WTC11 (cell line): ENCODE data around the gene DMGDH.

Source experiments
- ATF2 ChIP-seq: sonication (generic); formaldehyde crosslinking; IDR thresholded peaks from 2 replicates; pipeline ENCODE4 v1.8.1; 2022; ENCODE audit warnings: low read depth, missing genetic modification reagents, borderline replicate concordance
- ATF3 ChIP-seq: sonication (generic); formaldehyde crosslinking; conservative IDR thresholded peaks from 2 replicates; pipeline ENCODE4 v1.8.1; 2022; ENCODE audit warnings: mild to moderate bottlenecking, missing genetic modification reagents
- CREB1 ChIP-seq: sonication (generic); formaldehyde crosslinking; IDR thresholded peaks from 2 replicates; pipeline ENCODE4 v1.8.0; 2023; ENCODE audit warnings: mild to moderate bottlenecking, missing genetic modification reagents
- CTCF ChIP-seq: fragments of 200-600 bp; IDR thresholded peaks from 2 replicates; pipeline ENCODE4 v1.8.0; 2022; ENCODE audit warnings: antibody characterized with exemption
- ELF4 ChIP-seq: sonication (generic); formaldehyde crosslinking; IDR thresholded peaks from 2 replicates; pipeline ENCODE4 v1.8.1; 2022; ENCODE audit warnings: low read depth, mild to moderate bottlenecking, moderate library complexity, missing genetic modification reagents
- FOXJ3 ChIP-seq: sonication (generic); formaldehyde crosslinking; IDR thresholded peaks from 2 replicates; pipeline ENCODE4 v1.9.0; 2021; ENCODE audit warnings: missing genetic modification reagents, mild to moderate bottlenecking, borderline replicate concordance
- SMAD3 ChIP-seq: sonication (generic); formaldehyde crosslinking; IDR thresholded peaks from 2 replicates; pipeline ENCODE4 v1.8.0; 2022; ENCODE audit warnings: missing genetic modification reagents, mild to moderate bottlenecking, borderline replicate concordance
- ZNF232 ChIP-seq: sonication (generic); formaldehyde crosslinking; IDR thresholded peaks from 2 replicates; pipeline ENCODE4 v1.8.0; 2022; ENCODE audit warnings: mild to moderate bottlenecking, missing genetic modification reagents

DNA sequence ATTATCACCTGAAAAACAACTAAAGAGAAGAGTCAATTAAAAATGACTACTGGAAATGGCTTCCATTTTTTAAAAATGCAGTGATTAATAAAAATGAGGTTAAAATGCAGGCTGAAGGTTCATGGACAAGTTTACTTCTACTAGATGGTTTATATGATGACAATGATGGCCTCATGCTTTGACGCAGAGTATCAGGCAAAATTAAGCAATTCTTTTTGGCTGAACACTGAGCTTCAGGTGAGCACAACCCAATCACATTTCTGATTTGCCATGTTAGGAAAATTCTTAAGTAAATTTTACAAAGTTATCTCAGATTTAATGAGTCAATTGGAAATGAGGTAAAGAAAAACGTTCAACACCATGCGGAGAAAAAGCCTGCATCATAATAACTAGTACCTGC is 22.3 kb downstream of the DMGDH start:
- TF ChIP-seq ZNF232 (CRISPR knock-in tag) (no peak), FOXJ3 (no peak), SMAD3 (CRISPR knock-in tag) (no peak), ATF2 (no peak), CTCF (no peak), ATF3 (CRISPR knock-in tag) (no peak), ELF4 (CRISPR knock-in tag) (no peak), CREB1 (CRISPR knock-in tag) (no peak)
